Measurements from ENCODE around the gene PPM1F. TPM values are rescaled to one million over a fixed set of nuclear protein-coding genes. Genes with fewer than 3 reads are reported as not detected.

PPM1F gene
- total and polyA plus RNA-seq, 2 donors (not counting 1 experiment from before 2014, with no cell fraction given) = 18.1 to 30.0 TPM

GRCh38 chr22:21975273-21975672, 22.6 kb upstream of the PPM1F start:
- Histone ChIP-seq H3K9ac (ENCODE audit: low read length) (no peak overlapping the region), H3K4me1 (ENCODE audit: control insufficient read depth in 2 of 2, insufficient read depth in 2 of 2, low read length in 2 of 2) (no peaks in the 10 kb centered on the region), H3K4me2 (replicated peaks; ENCODE audit: low read depth, low read length, poor library complexity, severe bottlenecking) (no peak overlapping the region), H4K20me1 (ENCODE audit: control insufficient read depth, insufficient read depth, low read length, poor library complexity, severe bottlenecking) (peaks cover 10% of the 10 kb centered on the region), H3K79me2 (ENCODE audit: control insufficient read depth, insufficient read depth, low read length) (peaks cover 45% of the 10 kb centered on the region), H3K9me3 (ENCODE audit: control extremely low read depth in 1 of 3, control insufficient read depth in 2 of 3, insufficient read depth in 1 of 3, low read length in 2 of 3) (no peaks in the 10 kb centered on the region), H3K27me3 (replicated peaks in 1 of 4; ENCODE audit: control extremely low read depth in 1 of 4, control insufficient read depth in 3 of 4, insufficient read depth in 4 of 4, low read length in 3 of 4) (no peaks in the 10 kb centered on the region), H3K36me3 (replicated peaks in 1 of 2; ENCODE audit: control extremely low read depth in 1 of 2, control insufficient read depth in 1 of 2, extremely low read depth in 1 of 2, insufficient read depth in 2 of 2, low read length in 1 of 2) (peaks cover 0 to 59% of the 10 kb centered on the region in 2 experiments), H3K27ac (ENCODE audit: low read length in 2 of 2) (no peak overlapping the region), H3K4me3 (ENCODE audit: control extremely low read depth in 1 of 5, extremely low read depth in 1 of 5, insufficient read depth in 1 of 5, low read depth in 2 of 5, low read length in 4 of 5) (no peak overlapping the region), H2AFZ (ENCODE audit: insufficient read depth, low read depth, low read length, poor library complexity, severe bottlenecking) (no peak overlapping the region)
- no peak for DNase-seq
- Mint-ChIP-seq H3K27ac (no peak overlapping the region), H3K4me1 (peaks cover 25% of the 10 kb centered on the region), H3K27me3 (no peaks in the 10 kb centered on the region), H3K9me3 (ENCODE audit: insufficient read depth) (no peaks in the 10 kb centered on the region), H3K4me3 (no peak overlapping the region)
- intact Hi-C loops (cut with micrococcal nuclease) = no loop called here
- TF ChIP-seq, protein P1, sequence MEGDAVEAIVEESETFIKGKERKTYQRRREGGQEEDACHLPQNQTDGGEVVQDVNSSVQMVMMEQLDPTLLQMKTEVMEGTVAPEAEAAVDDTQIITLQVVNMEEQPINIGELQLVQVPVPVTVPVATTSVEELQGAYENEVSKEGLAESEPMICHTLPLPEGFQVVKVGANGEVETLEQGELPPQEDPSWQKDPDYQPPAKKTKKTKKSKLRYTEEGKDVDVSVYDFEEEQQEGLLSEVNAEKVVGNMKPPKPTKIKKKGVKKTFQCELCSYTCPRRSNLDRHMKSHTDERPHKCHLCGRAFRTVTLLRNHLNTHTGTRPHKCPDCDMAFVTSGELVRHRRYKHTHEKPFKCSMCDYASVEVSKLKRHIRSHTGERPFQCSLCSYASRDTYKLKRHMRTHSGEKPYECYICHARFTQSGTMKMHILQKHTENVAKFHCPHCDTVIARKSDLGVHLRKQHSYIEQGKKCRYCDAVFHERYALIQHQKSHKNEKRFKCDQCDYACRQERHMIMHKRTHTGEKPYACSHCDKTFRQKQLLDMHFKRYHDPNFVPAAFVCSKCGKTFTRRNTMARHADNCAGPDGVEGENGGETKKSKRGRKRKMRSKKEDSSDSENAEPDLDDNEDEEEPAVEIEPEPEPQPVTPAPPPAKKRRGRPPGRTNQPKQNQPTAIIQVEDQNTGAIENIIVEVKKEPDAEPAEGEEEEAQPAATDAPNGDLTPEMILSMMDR (IDR thresholded peaks at IDR 0.05) = no peak
- TF ChIP-seq EZH2 (IDR thresholded peaks at IDR 0.05; ENCODE audit: borderline replicate concordance, insufficient read depth, low read depth, low read length, poor library complexity, severe bottlenecking) = no peak
- ChIA-PET POLR2A (no interaction called here), CTCF (no interaction called here)
- ATAC-seq (ENCODE audit: low read depth) = no peak
- WGBS (ENCODE audit: insufficient coverage) = 98% methylated on average over 4 of the region's 5 CpGs

GRCh38 chr22:21974058-21974649, 21.5 kb upstream of the PPM1F start:
- H3K4me1 Mint-ChIP-seq = peaks cover 20% of the 10 kb centered on the region
- H4K20me1 ChIP-seq (ENCODE audit: control insufficient read depth, insufficient read depth, low read length, poor library complexity, severe bottlenecking) = peaks cover 10% of the 10 kb centered on the region
- peaks cover 0 to 67% of the 10 kb centered on the region in 2 experiments for H3K36me3 ChIP-seq (replicated peaks in 1 of 2; ENCODE audit: control extremely low read depth in 1 of 2, control insufficient read depth in 1 of 2, extremely low read depth in 1 of 2, insufficient read depth in 2 of 2, low read length in 1 of 2)
- H3K27ac Mint-ChIP-seq = no peak overlapping the region
- H3K27ac ChIP-seq (ENCODE audit: low read length in 2 of 2) = no peak overlapping the region
- H3K27me3 Mint-ChIP-seq = no peaks in the 10 kb centered on the region
- ATAC-seq (ENCODE audit: low read depth) = no peak
- H3K4me3 ChIP-seq (ENCODE audit: control extremely low read depth in 1 of 5, extremely low read depth in 1 of 5, insufficient read depth in 1 of 5, low read depth in 2 of 5, low read length in 4 of 5) = no peak overlapping the region
- intact Hi-C loops (cut with micrococcal nuclease) = no loop called here
- TF ChIP-seq, protein P1 (IDR thresholded peaks at IDR 0.05) = no peak
- no peak for TF ChIP-seq EZH2 (IDR thresholded peaks at IDR 0.05; ENCODE audit: borderline replicate concordance, insufficient read depth, low read depth, low read length, poor library complexity, severe bottlenecking)
- CTCF ChIA-PET = interaction anchor here (0.6 kb wide), 1 partner anchor 221 kb away, joined by 3 read pairs; no protein-coding TSS in a partner anchor
- no peaks in the 10 kb centered on the region for H3K4me1 ChIP-seq (ENCODE audit: control insufficient read depth in 2 of 2, insufficient read depth in 2 of 2, low read length in 2 of 2)
- H3K4me3 Mint-ChIP-seq = no peak overlapping the region
- 96% methylated on average over 12 of the region's 12 CpGs for WGBS (ENCODE audit: insufficient coverage)
- H3K9me3 Mint-ChIP-seq (ENCODE audit: insufficient read depth) = no peaks in the 10 kb centered on the region
- peaks cover 42% of the 10 kb centered on the region for H3K79me2 ChIP-seq (ENCODE audit: control insufficient read depth, insufficient read depth, low read length)
- H3K9me3 ChIP-seq (ENCODE audit: control extremely low read depth in 1 of 3, control insufficient read depth in 2 of 3, insufficient read depth in 1 of 3, low read length in 2 of 3) = no peaks in the 10 kb centered on the region
- no peaks in the 10 kb centered on the region for H3K27me3 ChIP-seq (replicated peaks in 1 of 4; ENCODE audit: control extremely low read depth in 1 of 4, control insufficient read depth in 3 of 4, insufficient read depth in 4 of 4, low read length in 3 of 4)
- H3K9ac ChIP-seq (ENCODE audit: low read length) = no peak overlapping the region
- DNase-seq = no peak
- POLR2A ChIA-PET = no interaction called here
- H2AFZ ChIP-seq (ENCODE audit: insufficient read depth, low read depth, low read length, poor library complexity, severe bottlenecking) = no peak overlapping the region
- H3K4me2 ChIP-seq (replicated peaks; ENCODE audit: low read depth, low read length, poor library complexity, severe bottlenecking) = no peak overlapping the region

All from B cell (primary cell).